ENCODE measurements around the gene SPX.

DNA sequence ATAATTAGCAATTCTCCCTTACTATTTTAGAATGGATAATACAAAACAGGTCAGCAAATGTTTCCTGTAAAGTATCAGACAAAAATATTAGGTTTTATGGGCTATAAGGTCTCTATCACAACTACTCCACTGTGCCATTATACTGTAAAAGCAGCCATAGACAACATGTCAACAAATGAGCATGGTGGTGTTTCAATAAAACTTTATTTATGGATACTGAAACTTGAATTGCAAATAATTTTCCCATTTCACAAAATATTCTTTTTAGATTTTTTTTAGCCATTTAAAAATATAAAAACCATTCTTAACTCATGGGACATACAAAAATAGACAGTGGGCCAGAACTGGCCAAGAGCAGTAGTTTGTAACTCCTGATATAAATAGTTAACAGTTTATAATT is 40.1 kb upstream of the SPX start:
- TF ChIP-seq, protein P1, sequence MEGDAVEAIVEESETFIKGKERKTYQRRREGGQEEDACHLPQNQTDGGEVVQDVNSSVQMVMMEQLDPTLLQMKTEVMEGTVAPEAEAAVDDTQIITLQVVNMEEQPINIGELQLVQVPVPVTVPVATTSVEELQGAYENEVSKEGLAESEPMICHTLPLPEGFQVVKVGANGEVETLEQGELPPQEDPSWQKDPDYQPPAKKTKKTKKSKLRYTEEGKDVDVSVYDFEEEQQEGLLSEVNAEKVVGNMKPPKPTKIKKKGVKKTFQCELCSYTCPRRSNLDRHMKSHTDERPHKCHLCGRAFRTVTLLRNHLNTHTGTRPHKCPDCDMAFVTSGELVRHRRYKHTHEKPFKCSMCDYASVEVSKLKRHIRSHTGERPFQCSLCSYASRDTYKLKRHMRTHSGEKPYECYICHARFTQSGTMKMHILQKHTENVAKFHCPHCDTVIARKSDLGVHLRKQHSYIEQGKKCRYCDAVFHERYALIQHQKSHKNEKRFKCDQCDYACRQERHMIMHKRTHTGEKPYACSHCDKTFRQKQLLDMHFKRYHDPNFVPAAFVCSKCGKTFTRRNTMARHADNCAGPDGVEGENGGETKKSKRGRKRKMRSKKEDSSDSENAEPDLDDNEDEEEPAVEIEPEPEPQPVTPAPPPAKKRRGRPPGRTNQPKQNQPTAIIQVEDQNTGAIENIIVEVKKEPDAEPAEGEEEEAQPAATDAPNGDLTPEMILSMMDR (IDR thresholded peaks at IDR 0.05) = no peak
- TF ChIP-seq SIN3A (IDR thresholded peaks at IDR 0.05; ENCODE audit: borderline replicate concordance, low read depth, low read length) (no peak), NFIC (IDR thresholded peaks at IDR 0.05; ENCODE audit: borderline replicate concordance) (no peak)

Measured in SK-N-SH (cell line).